Lower leg skin (tissue), 3 donors: ENCODE data around the gene STX8.

Source experiments
- POLR2A ChIP-seq, 2 donors: fragments of 450-650 bp; IDR thresholded peaks; one replicate each; pipeline ENCODE4 v1.6.1; 2016 to 2017; ENCODE audit warnings: antibody characterized with exemption in 2 of 2, mild to moderate bottlenecking in 1 of 2, moderate library complexity in 1 of 2
- TF ChIP-seq, protein P1 (sequence below), 3 donors: fragments of 450-650 bp; IDR thresholded peaks; one replicate each; pipeline ENCODE4 v1.5.1; 2016; ENCODE audit warnings: antibody characterized with exemption in 3 of 3, mild to moderate bottlenecking in 3 of 3, moderate library complexity in 2 of 3

DNA sequence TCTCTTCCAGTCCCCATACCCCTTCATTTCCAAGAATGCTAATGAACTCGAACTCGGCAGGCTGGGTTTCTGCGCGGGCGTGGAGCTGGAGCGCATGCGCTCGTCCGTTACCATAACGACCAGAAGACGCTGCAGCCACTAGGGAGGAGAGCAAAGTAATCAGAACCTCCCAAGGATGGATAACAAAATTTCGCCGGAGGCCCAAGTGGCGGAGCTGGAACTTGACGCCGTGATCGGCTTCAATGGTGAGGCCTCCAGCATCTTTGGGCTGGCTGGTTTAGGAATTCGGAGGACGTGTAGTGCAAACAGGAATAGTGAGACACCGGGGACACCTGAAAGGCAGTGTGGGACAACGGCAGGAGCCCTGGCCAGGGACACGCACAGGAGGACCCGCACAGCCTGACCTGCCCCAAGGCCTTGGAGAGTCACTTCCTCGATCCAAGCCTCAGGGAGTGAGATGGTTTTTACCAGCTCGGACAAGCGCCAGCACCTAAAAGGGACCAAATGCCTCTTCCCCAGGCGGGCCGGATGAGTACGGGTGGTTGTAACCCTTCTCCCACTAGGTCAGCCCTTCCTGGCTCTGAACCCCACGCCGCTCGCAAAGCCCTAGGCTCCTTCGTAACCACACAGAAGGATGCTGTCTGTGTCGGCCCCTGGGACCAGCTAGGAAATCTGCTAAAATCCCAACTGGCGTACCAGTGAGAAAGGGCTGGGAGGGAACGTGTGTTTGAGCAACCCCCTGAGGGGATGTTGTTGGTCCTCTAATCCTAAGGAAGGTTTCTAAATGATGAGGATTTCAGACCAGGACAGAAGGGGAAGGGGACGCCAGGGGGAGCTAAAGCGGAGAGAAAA lies 1.1 kb upstream of the STX8 start, which contains the start of gene CFAP52:
- TF ChIP-seq, protein P1, sequence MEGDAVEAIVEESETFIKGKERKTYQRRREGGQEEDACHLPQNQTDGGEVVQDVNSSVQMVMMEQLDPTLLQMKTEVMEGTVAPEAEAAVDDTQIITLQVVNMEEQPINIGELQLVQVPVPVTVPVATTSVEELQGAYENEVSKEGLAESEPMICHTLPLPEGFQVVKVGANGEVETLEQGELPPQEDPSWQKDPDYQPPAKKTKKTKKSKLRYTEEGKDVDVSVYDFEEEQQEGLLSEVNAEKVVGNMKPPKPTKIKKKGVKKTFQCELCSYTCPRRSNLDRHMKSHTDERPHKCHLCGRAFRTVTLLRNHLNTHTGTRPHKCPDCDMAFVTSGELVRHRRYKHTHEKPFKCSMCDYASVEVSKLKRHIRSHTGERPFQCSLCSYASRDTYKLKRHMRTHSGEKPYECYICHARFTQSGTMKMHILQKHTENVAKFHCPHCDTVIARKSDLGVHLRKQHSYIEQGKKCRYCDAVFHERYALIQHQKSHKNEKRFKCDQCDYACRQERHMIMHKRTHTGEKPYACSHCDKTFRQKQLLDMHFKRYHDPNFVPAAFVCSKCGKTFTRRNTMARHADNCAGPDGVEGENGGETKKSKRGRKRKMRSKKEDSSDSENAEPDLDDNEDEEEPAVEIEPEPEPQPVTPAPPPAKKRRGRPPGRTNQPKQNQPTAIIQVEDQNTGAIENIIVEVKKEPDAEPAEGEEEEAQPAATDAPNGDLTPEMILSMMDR (IDR thresholded peaks at IDR 0.05) = no peak
- TF ChIP-seq POLR2A (IDR thresholded peaks at IDR 0.05) = no peak
